Hematopoietic multipotent progenitor cell treated with erythropoietin and hydrocortisone succinate and interleukin-3 and kit ligand, for 6 days (in vitro differentiated cells): ENCODE data around the gene DNAI4.
"Not testable (repeated sequence)": the region's sequence is repeated elsewhere in the genome, so short reads cannot be mapped to it uniquely, and the experiment has no call there.

Experiments used
- DNase-seq: peaks from one replicate; pipeline ENCODE4 v3.0.0-alpha.2; 2015

DNAI4 gene

DNA sequence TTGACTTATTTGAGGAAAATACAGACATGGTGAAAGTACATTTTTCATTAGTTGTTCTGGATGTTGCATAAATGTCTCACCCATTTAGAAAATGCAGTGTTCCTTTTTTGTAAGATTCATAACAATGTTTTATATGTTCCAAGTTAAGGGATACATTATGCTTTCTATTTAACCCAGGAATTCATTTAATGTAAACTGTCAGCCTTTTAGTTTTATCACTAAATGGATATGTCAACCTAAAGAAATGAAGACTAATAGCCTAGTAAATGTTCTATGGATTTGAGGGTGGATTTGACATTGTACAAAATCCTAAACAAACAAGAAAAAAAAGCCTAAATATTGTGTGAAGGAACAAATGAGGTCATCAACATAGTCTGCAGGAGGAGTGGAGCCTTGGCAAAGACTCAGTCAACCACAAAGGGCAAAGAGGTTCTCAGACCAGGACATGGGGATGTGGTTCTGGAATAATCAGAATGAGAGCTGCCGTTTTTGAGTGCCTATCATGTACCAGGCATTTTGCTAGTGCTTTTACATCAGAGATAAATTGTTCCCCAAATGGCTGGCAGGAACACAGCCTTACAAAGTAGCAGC lies 114.8 kb downstream of the DNAI4 start:
- no peak for DNase-seq

DNA sequence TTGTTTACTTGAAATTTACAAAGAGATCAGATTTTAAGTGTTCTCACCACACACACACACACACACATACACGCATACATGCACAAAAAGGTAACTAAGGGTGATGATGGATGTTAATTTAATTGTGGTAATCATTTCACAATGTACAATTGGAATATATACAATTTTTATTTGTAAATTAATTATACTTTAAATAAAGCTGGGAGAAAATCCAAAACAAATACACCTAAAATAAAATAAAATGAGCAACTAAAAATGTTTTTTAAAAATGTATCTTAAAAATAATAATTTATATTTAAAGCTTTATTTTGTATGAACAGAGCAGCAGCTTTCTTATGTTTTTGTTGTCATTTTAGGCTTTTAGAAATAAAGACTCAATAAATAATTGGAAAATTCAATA lies 115.4 kb downstream of the DNAI4 start:
- DNase-seq = no peak

DNA sequence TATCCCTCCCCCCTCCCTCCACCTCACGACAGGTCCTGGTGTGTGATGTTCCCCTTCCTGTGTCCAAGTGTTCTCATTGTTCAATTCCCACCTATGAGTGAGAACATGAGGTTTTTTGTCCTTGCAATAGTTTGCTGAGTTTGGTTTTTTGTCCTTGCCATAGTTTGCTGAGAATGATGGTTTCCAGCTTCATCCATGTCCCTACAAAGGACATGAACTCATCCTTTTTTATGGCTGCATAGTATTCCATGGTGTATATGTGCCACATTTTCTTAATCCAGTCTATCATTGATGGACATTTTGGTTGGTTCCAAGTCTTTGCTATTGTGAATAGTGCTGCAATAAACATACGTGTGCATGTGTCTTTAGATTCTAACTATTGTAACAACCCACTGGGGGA lies 128.8 kb downstream of the DNAI4 start:
- DNase-seq = not testable (repeated sequence)

DNA sequence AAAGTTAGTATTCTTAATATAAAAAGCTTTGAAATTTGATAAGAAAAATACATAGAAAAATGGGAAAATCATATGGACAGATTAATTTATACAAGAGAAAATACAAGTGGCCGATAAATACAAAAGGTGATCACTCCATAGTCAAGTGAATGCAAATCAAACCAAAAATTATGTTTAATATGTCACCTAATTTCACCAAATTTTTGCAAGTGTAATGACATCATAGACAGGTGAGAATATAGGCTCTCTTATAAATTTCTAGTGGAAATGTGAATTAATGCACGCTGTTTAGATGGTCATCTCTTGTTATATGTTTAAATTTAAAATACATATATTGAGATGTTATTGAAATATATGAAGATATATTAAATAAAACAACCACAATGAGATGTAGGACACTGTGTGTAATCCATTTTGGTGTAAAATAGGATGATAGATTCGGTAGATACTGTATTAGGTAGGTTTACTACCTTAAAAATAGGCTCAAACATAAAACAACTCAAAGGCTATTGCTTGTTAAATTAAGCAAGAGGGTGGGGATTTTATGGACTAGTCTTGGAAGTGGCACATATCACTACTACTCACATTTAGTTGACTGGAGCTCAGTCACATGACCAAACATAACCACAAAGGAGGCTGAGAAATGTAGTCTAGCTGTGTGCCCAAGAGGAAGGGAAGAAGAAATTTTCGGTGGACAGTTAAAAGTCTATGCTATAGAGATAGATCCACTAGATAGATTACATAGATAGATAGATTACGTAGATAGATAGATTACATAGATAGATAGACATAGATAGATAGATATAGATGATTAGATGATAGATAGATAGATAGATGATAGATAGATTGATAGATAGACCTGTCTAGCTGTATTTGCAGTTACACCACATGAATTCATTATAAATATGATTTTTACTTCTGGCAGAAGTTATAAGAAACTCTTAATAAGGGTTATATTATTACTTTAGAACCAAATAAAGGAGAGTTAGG lies 132.7 kb downstream of the DNAI4 start:
- DNase-seq = peak; percentile 23

DNA sequence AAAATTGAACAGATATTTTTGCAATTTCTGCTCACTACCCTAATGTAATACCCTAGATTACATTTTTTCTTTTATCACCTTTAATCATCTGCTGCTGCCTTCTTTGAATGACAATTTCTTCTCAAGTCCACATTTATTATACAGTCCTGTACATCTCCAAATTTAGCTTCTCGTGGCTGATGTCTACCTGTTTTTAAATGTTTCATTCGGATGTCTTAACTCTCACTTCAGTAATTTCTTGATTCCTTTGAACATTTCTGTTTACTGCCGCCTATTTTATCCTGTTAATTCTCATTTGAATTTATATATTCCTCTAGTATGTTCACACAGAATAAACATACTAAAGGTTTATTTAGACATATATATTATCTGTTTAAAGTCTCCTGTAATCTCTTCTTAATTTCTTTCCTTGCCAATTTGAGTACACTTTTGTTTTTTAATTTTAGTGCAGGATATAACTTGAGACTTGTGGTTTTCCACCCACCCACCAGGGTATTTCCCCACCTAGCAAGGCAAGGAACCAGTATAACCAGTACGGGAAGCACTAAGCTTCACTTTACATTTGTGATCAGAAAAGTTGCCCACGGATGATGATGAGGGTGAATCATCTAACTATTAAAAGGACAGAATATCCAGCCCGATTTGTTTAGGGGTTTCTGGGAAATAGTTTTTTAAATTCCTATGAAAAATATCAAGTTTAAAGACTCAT lies 136.3 kb downstream of the DNAI4 start:
- DNase-seq = no peak

DNA sequence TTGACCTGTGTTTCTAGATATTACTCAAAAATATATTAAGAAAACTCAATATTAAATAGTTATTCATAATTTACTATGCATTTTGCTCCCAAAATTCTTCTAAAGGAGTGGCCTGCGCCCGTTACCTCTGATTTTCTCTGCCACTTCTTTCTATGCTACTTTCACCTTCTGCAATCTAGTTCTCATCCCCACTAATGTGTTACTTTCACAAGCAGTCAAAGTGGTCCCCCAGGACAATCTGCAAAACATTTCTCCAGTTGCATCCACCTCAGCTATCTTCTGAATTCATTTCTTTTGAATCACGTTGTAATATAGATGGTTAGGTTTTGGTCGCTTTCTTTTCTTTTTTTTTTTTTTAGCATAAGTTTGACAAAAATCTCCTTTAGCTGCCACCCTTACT lies 137.0 kb downstream of the DNAI4 start:
- DNase-seq = no peak

DNA sequence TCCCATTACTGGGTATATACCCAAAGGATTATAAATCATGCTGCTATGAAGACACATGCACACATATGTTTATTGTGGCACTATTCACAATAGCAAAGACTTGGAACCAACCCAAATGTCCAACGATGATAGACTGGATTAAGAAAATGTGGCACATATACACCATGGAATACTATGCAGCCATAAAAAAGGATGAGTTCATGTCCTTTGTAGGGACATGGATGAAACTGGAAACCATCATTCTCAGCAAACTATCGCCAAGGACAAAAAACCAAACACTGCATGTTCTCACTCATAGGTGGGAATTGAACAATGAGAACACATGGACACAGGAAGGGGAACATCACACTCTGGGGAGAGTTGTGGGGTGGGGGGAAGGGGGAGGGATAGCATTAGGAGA lies 138.9 kb downstream of the DNAI4 start:
- not testable (repeated sequence) for DNase-seq

DNA sequence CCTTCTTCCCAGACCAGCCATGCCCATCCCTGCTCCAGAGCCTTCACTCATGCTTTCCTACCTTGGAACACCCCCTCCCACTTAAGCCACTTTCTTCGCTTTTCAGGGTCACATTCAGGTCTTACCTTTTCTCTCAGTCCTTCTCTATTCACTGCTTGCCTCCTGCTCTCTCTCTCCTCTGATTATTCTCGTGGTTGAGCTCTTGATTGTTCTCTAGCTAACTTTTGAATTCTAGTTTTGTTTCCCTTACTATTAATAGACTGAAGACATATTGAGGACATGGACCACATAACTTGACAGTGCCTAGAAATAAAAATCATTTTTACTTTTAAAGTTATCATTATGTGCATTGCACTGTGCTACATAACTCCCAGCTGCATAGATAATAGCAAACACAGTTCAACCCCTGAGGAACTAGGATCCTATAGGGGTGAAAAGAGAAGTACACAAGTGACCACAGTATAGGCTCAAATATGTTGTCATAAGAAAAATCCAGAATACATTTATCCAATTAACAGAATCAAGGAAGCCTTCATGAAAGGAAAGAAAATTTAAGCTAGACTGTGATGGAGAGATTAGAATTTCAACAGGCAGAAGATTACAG lies 145.1 kb downstream of the DNAI4 start:
- no peak for DNase-seq

DNA sequence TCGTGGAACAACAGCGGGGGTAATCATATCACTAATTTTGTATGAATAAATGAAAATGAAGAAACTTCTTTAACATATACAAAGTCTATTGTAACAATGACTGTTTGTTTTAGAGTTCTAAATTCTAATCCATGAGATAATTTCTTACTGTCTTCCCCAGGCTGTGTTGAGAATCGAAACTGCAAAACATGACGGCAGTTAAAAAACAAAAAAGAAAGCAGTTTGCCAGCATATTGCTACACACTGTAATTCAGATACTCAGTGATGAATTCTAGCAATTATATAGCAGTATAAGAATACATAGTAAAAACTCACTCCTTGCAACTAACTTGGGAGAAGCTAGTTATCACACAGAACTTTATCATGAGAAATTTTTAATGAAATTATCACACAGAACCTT lies 145.7 kb downstream of the DNAI4 start:
- no peak for DNase-seq

DNA sequence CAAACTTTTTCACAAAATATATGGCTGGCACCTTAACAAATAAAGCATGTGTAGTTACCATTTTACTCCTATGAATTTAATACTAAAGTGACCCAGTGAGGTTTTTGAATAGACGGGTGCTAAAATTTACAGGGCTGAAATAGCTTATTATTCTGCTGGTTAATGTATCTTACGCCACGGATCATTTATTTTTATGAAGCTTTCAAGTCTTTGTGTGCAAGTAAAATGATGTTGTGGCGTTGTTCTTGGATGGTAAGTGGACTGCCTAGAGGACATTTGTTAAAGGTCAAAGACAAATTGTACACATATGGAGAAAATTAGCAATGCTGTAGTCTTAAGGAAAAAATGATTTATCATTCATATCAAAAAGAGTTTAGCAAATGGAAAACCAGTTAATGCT lies 146.4 kb downstream of the DNAI4 start:
- DNase-seq = no peak

DNA sequence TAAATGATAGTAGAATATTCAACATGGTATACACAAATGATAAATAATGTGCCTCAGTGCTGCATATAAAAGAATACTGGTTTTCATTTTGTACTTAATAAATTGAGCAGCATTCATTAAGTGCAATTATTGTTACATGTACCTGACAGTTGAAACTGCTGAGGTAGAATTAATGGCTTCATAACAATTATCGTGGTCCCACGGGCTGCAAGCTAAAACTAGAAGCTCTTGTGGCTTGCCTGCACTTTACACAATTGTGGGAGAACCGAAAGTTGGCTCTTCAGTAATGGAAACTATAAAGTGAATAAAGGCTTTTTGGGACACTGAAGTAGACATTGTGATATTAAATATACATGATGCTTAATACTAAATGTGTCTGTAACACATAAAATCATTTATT lies 146.8 kb downstream of the DNAI4 start:
- DNase-seq = no peak

DNA sequence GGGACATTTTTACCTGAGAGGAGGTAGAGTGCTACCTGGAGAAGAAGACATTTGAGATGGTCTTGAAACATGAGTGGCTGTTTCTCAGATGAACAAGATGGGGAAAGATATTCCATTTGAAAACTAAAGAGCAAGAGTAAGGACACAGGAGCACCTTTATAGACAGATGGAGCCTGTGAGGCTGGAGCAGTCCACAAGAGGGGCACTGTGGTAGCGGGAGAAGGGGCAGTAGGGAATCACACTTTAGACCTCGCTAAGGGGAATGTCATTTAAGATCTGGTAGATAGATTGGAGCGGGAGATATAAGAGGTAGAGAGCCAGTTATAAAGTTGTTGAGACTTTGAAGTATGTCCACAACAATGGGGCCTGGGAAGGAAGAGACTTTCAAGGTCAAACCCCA lies 149.0 kb downstream of the DNAI4 start:
- DNase-seq = no peak

DNA sequence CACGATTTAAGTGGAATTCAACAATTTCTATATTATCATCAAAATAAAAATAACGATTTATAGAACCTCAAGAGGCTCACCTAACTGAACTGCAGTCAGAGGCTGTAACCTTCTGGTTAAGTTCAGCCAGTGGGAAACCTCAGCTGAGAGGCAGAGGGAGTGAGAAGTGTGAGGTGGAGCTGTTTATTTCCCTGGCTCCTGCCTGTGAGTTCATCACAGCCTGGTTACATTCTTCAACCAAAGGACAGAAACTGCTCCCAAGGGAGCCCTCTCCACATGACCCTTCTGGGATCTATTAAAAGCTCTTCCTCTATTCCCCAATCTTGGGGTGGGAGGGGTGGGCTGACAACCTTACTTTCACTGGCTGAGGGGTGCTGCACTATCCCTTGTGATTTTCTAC lies 150.2 kb downstream of the DNAI4 start:
- DNase-seq = no peak

DNA sequence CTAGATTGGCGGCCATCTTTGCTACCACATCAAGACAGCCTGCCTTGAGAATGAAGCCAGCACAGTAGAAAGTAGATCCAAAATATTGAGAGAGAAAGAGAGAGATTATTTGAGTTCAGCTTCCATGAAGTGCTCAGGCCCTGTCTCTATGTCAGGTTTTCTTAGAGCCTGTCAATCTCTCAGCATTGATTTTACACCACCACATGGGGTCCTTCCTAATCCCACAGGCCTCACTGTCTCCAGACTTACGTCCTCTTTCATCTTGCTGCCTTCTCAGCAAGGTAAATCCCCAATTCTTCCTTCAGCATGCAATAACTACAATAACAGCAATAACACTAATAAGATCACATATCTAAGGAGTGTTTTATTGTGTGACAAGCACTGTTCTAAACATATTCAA lies 151.4 kb downstream of the DNAI4 start:
- no peak for DNase-seq

DNA sequence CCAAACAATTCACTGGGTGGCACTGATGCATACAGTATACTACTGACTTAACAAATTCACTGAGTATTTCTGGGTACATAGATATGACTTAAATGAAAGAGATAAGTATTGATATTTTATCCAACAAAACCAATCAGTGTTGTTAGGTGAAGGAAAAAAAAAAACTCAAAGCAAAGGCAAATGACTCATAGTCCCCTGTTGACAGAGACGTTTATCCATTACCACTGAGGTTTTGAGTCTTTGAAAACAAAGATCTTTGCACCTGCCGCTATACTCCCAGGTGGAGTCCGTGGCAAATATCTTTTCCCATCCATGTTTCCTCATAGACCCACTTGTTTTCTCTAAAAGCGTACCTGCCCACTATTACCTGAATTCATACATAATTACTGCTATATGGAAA lies 154.0 kb downstream of the DNAI4 start:
- DNase-seq = no peak

DNA sequence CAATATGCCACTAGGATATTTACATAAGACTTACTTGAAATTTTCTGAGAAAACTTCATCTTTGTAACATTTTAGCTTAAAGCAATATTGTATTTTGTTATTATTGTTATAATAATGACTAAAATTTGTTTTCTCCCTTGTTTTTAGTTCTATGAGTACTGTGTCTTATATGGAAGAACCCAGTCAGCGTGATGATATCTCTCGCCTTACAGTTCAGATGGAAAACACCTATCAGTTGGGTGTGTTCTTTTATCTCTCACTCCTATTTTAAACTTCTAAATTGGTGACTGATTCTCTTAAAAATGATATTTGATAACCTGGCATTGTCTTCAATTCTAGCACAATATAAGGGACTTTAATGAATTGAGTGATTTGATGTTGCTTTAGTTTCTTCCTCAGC lies 154.4 kb downstream of the DNAI4 start:
- no peak for DNase-seq

DNA sequence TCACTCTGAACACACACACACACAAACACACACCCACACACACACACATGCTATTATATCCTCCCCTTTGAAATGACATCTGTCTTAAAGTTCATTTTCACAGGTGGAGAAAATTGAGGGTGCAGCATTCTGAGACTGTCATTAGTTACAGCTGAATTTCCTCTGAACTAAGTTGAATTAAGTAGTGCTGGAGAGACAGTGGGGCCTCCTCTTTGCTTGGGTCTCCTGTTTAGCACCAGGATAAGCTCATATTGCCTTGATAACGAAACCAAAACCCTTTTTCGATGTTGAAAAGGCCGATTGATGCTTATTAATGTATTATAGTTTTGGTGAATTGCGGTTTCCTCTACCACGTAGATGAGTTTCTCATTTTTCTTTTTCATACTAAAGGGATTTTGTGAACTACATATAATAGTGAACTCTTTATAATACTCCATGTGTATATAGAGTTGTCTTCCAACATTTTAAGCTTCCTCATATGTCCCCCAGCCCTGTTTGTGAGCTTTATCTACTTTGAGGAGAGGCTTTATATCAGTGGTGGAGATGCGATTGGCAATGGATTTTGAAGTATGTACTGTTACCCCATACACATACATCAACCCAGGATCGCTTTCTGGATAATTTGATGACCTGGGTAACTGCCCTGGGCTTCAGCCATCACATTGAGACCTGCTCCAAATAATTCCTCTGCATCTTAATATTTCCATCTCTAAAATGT lies 155.0 kb downstream of the DNAI4 start:
- no peak for DNase-seq

DNA sequence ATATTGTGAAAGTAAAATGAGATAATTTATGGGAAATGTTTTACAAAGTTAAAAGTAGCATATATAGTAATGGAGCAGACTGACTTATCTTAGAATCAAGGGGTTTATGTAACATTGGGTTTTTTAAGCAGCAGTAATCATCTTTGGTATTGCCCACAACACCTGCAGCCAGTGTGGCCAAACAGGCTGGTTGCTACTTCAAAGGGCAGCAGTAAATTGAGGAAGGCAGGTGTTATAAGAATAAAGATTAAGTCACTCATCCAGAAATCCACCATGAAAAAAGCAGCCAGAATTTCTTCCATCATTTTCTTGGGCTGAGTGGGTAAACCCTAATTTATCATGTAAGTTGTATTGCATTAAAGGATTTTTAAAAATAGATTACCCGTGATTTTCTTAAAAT lies 155.7 kb downstream of the DNAI4 start:
- no peak for DNase-seq

DNA sequence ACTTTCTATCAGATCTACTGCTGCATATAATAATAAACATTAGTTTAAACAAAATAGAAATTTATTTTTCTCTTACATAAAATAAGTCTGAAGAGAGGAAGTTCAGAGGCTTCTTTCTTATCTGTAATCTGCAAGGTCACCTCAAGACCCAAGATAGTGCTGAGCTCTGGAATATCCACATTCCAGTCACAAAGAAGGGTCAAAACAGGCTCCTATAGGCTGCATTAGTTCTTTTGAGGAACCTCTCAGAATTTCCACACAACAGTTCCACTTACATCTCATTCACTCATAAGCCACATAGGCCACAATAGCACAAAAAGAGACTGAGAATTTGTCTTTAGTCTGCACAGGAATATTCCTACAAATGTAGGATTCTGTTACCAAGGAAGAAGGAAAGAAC lies 157.0 kb downstream of the DNAI4 start:
- DNase-seq = no peak

DNA sequence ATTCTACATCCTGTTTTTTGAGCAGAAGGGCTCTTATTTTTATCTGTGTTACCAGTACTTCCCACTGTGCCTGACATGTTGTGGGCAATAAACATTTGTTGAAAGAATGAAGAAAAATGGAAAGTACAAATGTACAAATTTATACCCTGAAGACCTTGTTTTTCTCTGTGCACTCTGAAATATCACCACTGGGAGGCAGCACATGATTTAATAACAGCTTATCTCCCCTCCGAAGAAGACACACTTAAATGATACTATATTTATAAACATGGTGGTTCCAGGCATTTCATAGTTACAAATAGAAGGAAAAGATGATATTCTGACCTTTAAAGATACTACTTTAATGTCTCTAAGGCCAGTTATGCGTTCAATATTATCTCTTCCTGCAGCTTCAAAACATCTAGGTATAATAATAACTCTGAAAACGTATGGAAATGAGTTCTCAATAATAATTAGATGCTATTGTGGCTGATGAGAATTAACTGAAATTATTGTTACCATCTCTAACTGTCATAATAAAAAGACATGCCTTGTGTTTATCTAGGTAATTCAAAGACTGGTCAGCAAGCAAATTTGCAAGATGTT lies 159.6 kb downstream of the DNAI4 start:
- DNase-seq = peak; percentile 88
